HepG2 (cell line): ENCODE data around the gene PRMT5. TPM values are rescaled to one million over a fixed set of nuclear protein-coding genes. Genes with fewer than 3 reads are reported as not detected.
A peak's percentile ranks its signal among the peaks of the same experiment; 100 is the strongest.

Experiments
- AKAP8 ChIP-seq: sonication (generic); formaldehyde crosslinking; IDR thresholded peaks from 2 replicates; pipeline ENCODE4 v1.5.1; 2020; ENCODE audit warnings: mild to moderate bottlenecking, missing genetic modification reagents
- ATF7-NPFF ChIP-seq: sonication (generic); formaldehyde crosslinking; IDR thresholded peaks from 2 replicates; pipeline ENCODE4 v1.8.1; 2023; ENCODE audit warnings: mild to moderate bottlenecking, low read depth, missing genetic modification reagents, moderate library complexity
- DNMT1 ChIP-seq: sonication (generic); formaldehyde crosslinking; IDR thresholded peaks from 2 replicates; pipeline ENCODE4 v1.5.1; 2020; ENCODE audit warnings: mild to moderate bottlenecking, missing genetic modification reagents
- FOSL1 ChIP-seq: sonication (generic); formaldehyde crosslinking; IDR thresholded peaks from 2 replicates; pipeline ENCODE4 v1.9.0; 2021; ENCODE audit warnings: missing genetic modification reagents, borderline replicate concordance
- HBP1 ChIP-seq: IDR thresholded peaks from 2 replicates; pipeline ENCODE4 v1.6.1; 2016; ENCODE audit warnings: low read depth, control low read depth
- HMGXB3 ChIP-seq: sonication (generic); formaldehyde crosslinking; IDR thresholded peaks from 2 replicates; pipeline ENCODE4 v1.4.0; 2020; ENCODE audit warnings: missing genetic modification reagents, borderline replicate concordance
- POLR2A ChIP-seq, 2 experiments: IDR thresholded peaks; 2 replicates each; pipeline ENCODE4 v1.6.1; 2011; ENCODE audit warnings: low read depth in 2 of 2, low read length in 2 of 2, mild to moderate bottlenecking in 1 of 2, moderate library complexity in 1 of 2; ENCODE audit not compliant: insufficient read depth in 1 of 2
- POLR2AphosphoS5 ChIP-seq: IDR thresholded peaks from 2 replicates; pipeline ENCODE4 v1.6.1; 2012; ENCODE audit warnings: low read depth, low read length
- POLR2G ChIP-seq: fragments of 200-400 bp; formaldehyde crosslinking; IDR thresholded peaks from 2 replicates; pipeline ENCODE4 v1.6.1; 2018; ENCODE audit warnings: mild to moderate bottlenecking, low read depth, low read length, moderate library complexity
- RARG ChIP-seq: sonication (generic); formaldehyde crosslinking; IDR thresholded peaks from 2 replicates; pipeline ENCODE4 v1.4.0; 2020; ENCODE audit warnings: low read depth, mild to moderate bottlenecking, missing genetic modification reagents
- RBFOX2 ChIP-seq: fragments of 200-400 bp; formaldehyde crosslinking; IDR thresholded peaks from 2 replicates; pipeline ENCODE4 v1.6.1; 2017; ENCODE audit warnings: low read depth, mild to moderate bottlenecking, low read length
- RCOR2 ChIP-seq: IDR thresholded peaks from 2 replicates; pipeline ENCODE4 v1.6.1; 2016; ENCODE audit warnings: missing biosample characterization, missing genetic modification reagents
- RFX3 ChIP-seq: IDR thresholded peaks from 2 replicates; pipeline ENCODE4 v1.6.1; 2016; ENCODE audit warnings: missing biosample characterization, missing genetic modification reagents
- SOX13 ChIP-seq, 3 experiments: fragments of 450-650 bp in 1 of 3; sonication (generic) in 1 of 3; formaldehyde crosslinking in 1 of 3; IDR thresholded peaks in 2 of 3; conservative IDR thresholded peaks in 1 of 3; 2 replicates each; pipeline versions ENCODE4 v1.5.0 to v1.6.1; 2016 to 2020; ENCODE audit warnings: antibody characterized with exemption in 1 of 3, mild to moderate bottlenecking in 1 of 3, missing compliant biosample characterization in 1 of 3, missing genetic modification reagents in 1 of 3, moderate library complexity in 1 of 3
- UBTF ChIP-seq: sonication (generic); formaldehyde crosslinking; IDR thresholded peaks from 2 replicates; pipeline ENCODE4 v1.4.0; 2020; ENCODE audit warnings: mild to moderate bottlenecking, missing genetic modification reagents
- XRCC5 ChIP-seq: fragments of 200-400 bp; formaldehyde crosslinking; optimal IDR thresholded peaks from 2 replicates; pipeline ENCODE3; 2017; ENCODE audit warnings: mild to moderate bottlenecking, low read length
- ZNF274 ChIP-seq: sonication (generic); formaldehyde crosslinking; IDR thresholded peaks from 2 replicates; pipeline ENCODE4 v1.5.1; 2020; ENCODE audit warnings: mild to moderate bottlenecking, missing genetic modification reagents
- ZNF350 ChIP-seq: sonication (generic); formaldehyde crosslinking; IDR thresholded peaks from 2 replicates; pipeline ENCODE4 v1.4.0; 2020; ENCODE audit warnings: mild to moderate bottlenecking, low read depth, missing genetic modification reagents, borderline replicate concordance
- ZNF550 ChIP-seq: sonication (generic); formaldehyde crosslinking; IDR thresholded peaks from 2 replicates; pipeline ENCODE4 v1.4.0; 2020; ENCODE audit warnings: mild to moderate bottlenecking, missing genetic modification reagents, borderline replicate concordance
- ZNF607 ChIP-seq: sonication (generic); formaldehyde crosslinking; IDR thresholded peaks from 2 replicates; pipeline ENCODE4 v1.5.1; 2020; ENCODE audit warnings: missing genetic modification reagents, mild to moderate bottlenecking, borderline replicate concordance
- ZNF614 ChIP-seq: IDR thresholded peaks from 2 replicates; pipeline ENCODE4 v1.6.1; 2018; ENCODE audit warnings: missing biosample characterization, missing genetic modification reagents, inconsistent platforms, borderline replicate concordance
- ZNF777 ChIP-seq: sonication (generic); formaldehyde crosslinking; IDR thresholded peaks from 2 replicates; pipeline ENCODE4 v1.4.0; 2020; ENCODE audit warnings: missing genetic modification reagents
- polyA plus RNA-seq, 8 experiments: library from polyadenylated mRNA; depleted of rRNA in 3 of 8; stranded (reverse) in 7 of 8; unstranded in 1 of 8; fragments of >200 nt; fragmentation: Illumina TruSeq in 4 of 8; extraction: Trizol in 4 of 8; gene quantifications; 2 replicates each; pipeline versions ENCODE4 v1.2.1 to v1.2.3, GENCODE V29; 2011 to 2016; ENCODE audit warnings: low read depth in 4 of 8, missing spikeins in 1 of 8, mixed read lengths in 1 of 8; ENCODE audit not compliant: insufficient read depth in 1 of 8
- total RNA-seq, 5 experiments: library from RNA; depleted of rRNA; stranded (reverse); fragments of >200 nt; fragmentation: Illumina TruSeq; extraction: Trizol; gene quantifications; 2 replicates each; pipeline ENCODE4 v1.2.3, GENCODE V29; 2016; ENCODE audit warnings: low read depth in 1 of 5

The PRMT5 gene
- total and polyA plus RNA-seq, 2 of the 13 experiments (the other 11 are each of a cell fraction or from before 2014, with no cell fraction given) = 210 to 354 TPM

- TF ChIP-seq ZNF614 (CRISPR knock-in tag) (no peak), HBP1 (0 out of 2 replicates have a peak, but pooled peaks have one; percentile 61), POLR2G (peak; percentile 74), DNMT1 (CRISPR knock-in tag) (0 out of 2 replicates have a peak, but pooled peaks have one; percentile 51), ZNF550 (CRISPR knock-in tag) (0 out of 2 replicates have a peak, but pooled peaks have one; percentile 16), POLR2AphosphoS5 (peak; percentile 47; the same call in 1 of the 2 replicates), RARG (CRISPR knock-in tag) (no peak), RBFOX2 (peak; percentile 80), FOSL1 (no peak), ZNF607 (CRISPR knock-in tag) (no peak), HMGXB3 (no peak), ATF7-NPFF (CRISPR knock-in tag) (0 out of 2 replicates have a peak, but pooled peaks have one; percentile 32), SOX13 (IDR thresholded peaks at IDR 0.05) (no peak), SOX13 (CRISPR knock-in tag; conservative IDR thresholded peaks at IDR 0.05 in 1 of 2, IDR thresholded peaks at IDR 0.05 in 1 of 2) (0 out of 4 replicates have a peak, but pooled peaks of 1 of the 2 experiments have one; percentile 7), UBTF (CRISPR knock-in tag) (no peak; the same call in 1 of the 2 replicates), AKAP8 (0 out of 2 replicates have a peak, but pooled peaks have one; percentile 62), XRCC5 (peak; percentile 25), POLR2A (IDR thresholded peaks at IDR 0.05; ENCODE audit: insufficient read depth in 1 of 2, low read depth in 2 of 2, low read length in 2 of 2) (peak in 1 of 2 experiments; percentile 71; a peak in 2 of 4 replicates), ZNF274 (CRISPR knock-in tag) (0 out of 2 replicates have a peak, but pooled peaks have one; percentile 21), RCOR2 (CRISPR knock-in tag) (no peak), ZNF777 (CRISPR knock-in tag) (no peak), ZNF350 (0 out of 2 replicates have a peak, but pooled peaks have one; percentile 10), RFX3 (CRISPR knock-in tag) (no peak)
Measured at GRCh38 chr14:22972313-22972930, 43.2 kb upstream of the PRMT5 start (continued).
